C4-2B (cell line): ENCODE results near the gene KDM2A.

Experiments used
- ZFX ChIP-seq: fragments of 450-650 bp; IDR thresholded peaks from 2 replicates; pipeline ENCODE4 v1.6.1; 2017
- TF ChIP-seq, protein P1 (sequence below): fragments of 450-650 bp; conservative IDR thresholded peaks from 2 replicates; pipeline ENCODE4 v1.5.1; 2017; ENCODE audit warnings: mild to moderate bottlenecking

DNA sequence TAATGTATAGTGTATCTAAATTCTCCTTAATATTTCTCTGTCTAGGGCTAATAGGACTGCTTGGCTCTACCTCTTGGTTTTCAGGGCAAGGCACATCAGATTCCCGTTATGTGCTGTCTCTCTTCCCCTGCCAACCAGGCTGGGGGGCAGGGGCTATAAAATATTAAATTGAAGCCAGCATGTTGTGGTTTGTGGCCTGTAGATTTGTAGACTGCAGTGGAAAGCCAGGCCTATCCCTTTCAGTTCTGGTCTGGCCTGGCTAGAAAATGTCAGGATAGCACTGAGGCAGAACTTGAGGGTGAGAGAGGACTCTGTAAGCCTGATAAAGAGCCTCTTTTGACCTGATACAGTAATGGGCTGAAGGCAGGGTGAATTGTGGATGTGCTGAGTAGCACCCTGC, 132.8 kb downstream of the KDM2A start:
- TF ChIP-seq, protein P1, sequence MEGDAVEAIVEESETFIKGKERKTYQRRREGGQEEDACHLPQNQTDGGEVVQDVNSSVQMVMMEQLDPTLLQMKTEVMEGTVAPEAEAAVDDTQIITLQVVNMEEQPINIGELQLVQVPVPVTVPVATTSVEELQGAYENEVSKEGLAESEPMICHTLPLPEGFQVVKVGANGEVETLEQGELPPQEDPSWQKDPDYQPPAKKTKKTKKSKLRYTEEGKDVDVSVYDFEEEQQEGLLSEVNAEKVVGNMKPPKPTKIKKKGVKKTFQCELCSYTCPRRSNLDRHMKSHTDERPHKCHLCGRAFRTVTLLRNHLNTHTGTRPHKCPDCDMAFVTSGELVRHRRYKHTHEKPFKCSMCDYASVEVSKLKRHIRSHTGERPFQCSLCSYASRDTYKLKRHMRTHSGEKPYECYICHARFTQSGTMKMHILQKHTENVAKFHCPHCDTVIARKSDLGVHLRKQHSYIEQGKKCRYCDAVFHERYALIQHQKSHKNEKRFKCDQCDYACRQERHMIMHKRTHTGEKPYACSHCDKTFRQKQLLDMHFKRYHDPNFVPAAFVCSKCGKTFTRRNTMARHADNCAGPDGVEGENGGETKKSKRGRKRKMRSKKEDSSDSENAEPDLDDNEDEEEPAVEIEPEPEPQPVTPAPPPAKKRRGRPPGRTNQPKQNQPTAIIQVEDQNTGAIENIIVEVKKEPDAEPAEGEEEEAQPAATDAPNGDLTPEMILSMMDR: no peak
- no peak for TF ChIP-seq ZFX
